ENCODE data around the gene ELMO2.

The ELMO2 gene

GRCh38 chr20:46416839-46417238 lies 10.4 kb upstream of the ELMO2 start:
- no peak overlapping the region for H3K4me3 ChIP-seq (ENCODE audit: low read depth, low read length)
- TF ChIP-seq CTCF (IDR thresholded peaks at IDR 0.05; ENCODE audit: borderline replicate concordance, insufficient read depth, low read depth, low read length), result no peak

- H3K4me3 ChIP-seq (ENCODE audit: low read depth, low read length), result no peak overlapping the region
- TF ChIP-seq CTCF (IDR thresholded peaks at IDR 0.05; ENCODE audit: borderline replicate concordance, insufficient read depth, low read depth, low read length), result no peak
Observed at GRCh38 chr20:46416421-46416820, 10.0 kb upstream of the ELMO2 start.

GRCh38 chr20:46415773-46416172 lies 9.4 kb upstream of the ELMO2 start:
- H3K4me3 ChIP-seq (ENCODE audit: low read depth, low read length), result no peak overlapping the region
- TF ChIP-seq CTCF (IDR thresholded peaks at IDR 0.05; ENCODE audit: borderline replicate concordance, insufficient read depth, low read depth, low read length), result no peak

GRCh38 chr20:46414608-46415007 lies 8.2 kb upstream of the ELMO2 start:
- no peak for TF ChIP-seq CTCF (IDR thresholded peaks at IDR 0.05; ENCODE audit: borderline replicate concordance, insufficient read depth, low read depth, low read length)
- H3K4me3 ChIP-seq (ENCODE audit: low read depth, low read length), result no peak overlapping the region

GRCh38 chr20:46411637-46412036 lies 5.2 kb upstream of the ELMO2 start:
- H3K4me3 ChIP-seq (ENCODE audit: low read depth, low read length), result no peak overlapping the region
- TF ChIP-seq CTCF (IDR thresholded peaks at IDR 0.05; ENCODE audit: borderline replicate concordance, insufficient read depth, low read depth, low read length), result no peak

- no peak for TF ChIP-seq CTCF (IDR thresholded peaks at IDR 0.05; ENCODE audit: borderline replicate concordance, insufficient read depth, low read depth, low read length)
- H3K4me3 ChIP-seq (ENCODE audit: low read depth, low read length), result no peak overlapping the region
Observed at GRCh38 chr20:46408281-46408731, 1.9 kb upstream of the ELMO2 start.

GRCh38 chr20:46407671-46407996 lies 1.2 kb upstream of the ELMO2 start:
- no peak overlapping the region for H3K4me3 ChIP-seq (ENCODE audit: low read depth, low read length)
- TF ChIP-seq CTCF (IDR thresholded peaks at IDR 0.05; ENCODE audit: borderline replicate concordance, insufficient read depth, low read depth, low read length), result no peak
